ENCODE results near the gene HLCS.
"Not testable (repeated sequence)": the region's sequence is repeated elsewhere in the genome, so short reads cannot be mapped to it uniquely, and the experiment has no call there.

Gene HLCS

GRCh38 chr21:36995285-36995684, 28.8 kb upstream of the HLCS start:
- H3K4me3 ChIP-seq (ENCODE audit: low read length); H3K9ac ChIP-seq (ENCODE audit: low read length); H3K9me3 ChIP-seq (ENCODE audit: control insufficient read depth, low read depth, low read length); H3K27ac ChIP-seq (ENCODE audit: low read length); H3K36me3 ChIP-seq (ENCODE audit: control insufficient read depth, low read depth, low read length): not testable (repeated sequence)
- H3K4me1 ChIP-seq (ENCODE audit: control insufficient read depth, low read depth, low read length), result peaks cover 13% of the 10 kb centered on the region
- H3K27me3 ChIP-seq (ENCODE audit: control insufficient read depth, insufficient read depth, low read length), result peaks cover 17% of the 10 kb centered on the region

GRCh38 chr21:36994501-36995158, 28.2 kb upstream of the HLCS start:
- no peak overlapping the region for H3K27ac ChIP-seq (ENCODE audit: low read length)
- H3K4me1 ChIP-seq (ENCODE audit: control insufficient read depth, low read depth, low read length), result peaks cover 13% of the 10 kb centered on the region
- no peak overlapping the region for H3K9ac ChIP-seq (ENCODE audit: low read length)
- H3K9me3 ChIP-seq (ENCODE audit: control insufficient read depth, low read depth, low read length), result no peaks in the 10 kb centered on the region
- H3K36me3 ChIP-seq (ENCODE audit: control insufficient read depth, low read depth, low read length), result no peaks in the 10 kb centered on the region
- H3K4me3 ChIP-seq (ENCODE audit: low read length), result no peak overlapping the region
- H3K27me3 ChIP-seq (ENCODE audit: control insufficient read depth, insufficient read depth, low read length), result peaks cover 17% of the 10 kb centered on the region

GRCh38 chr21:36992671-36993070, 26.2 kb upstream of the HLCS start:
- no peak overlapping the region for H3K27ac ChIP-seq (ENCODE audit: low read length)
- no peaks in the 10 kb centered on the region for H3K36me3 ChIP-seq (ENCODE audit: control insufficient read depth, low read depth, low read length)
- H3K9ac ChIP-seq (ENCODE audit: low read length), result no peak overlapping the region
- H3K4me3 ChIP-seq (ENCODE audit: low read length), result no peak overlapping the region
- peaks cover 17% of the 10 kb centered on the region for H3K27me3 ChIP-seq (ENCODE audit: control insufficient read depth, insufficient read depth, low read length)
- H3K9me3 ChIP-seq (ENCODE audit: control insufficient read depth, low read depth, low read length), result no peaks in the 10 kb centered on the region
- peaks cover 13% of the 10 kb centered on the region for H3K4me1 ChIP-seq (ENCODE audit: control insufficient read depth, low read depth, low read length)

GRCh38 chr21:36990508-36991205, 24.2 kb upstream of the HLCS start:
- Histone ChIP-seq H3K27ac (ENCODE audit: low read length) (no peak overlapping the region), H3K4me3 (ENCODE audit: low read length) (peak overlapping the region; percentile 68), H3K27me3 (ENCODE audit: control insufficient read depth, insufficient read depth, low read length) (peaks cover 17% of the 10 kb centered on the region), H3K9ac (ENCODE audit: low read length) (peak overlapping the region; percentile 60), H3K36me3 (ENCODE audit: control insufficient read depth, low read depth, low read length) (no peaks in the 10 kb centered on the region), H3K9me3 (ENCODE audit: control insufficient read depth, low read depth, low read length) (no peaks in the 10 kb centered on the region), H3K4me1 (ENCODE audit: control insufficient read depth, low read depth, low read length) (peaks cover 13% of the 10 kb centered on the region)

GRCh38 chr21:36989699-36990507, 23.4 kb upstream of the HLCS start:
- Histone ChIP-seq H3K9me3 (ENCODE audit: control insufficient read depth, low read depth, low read length) (no peaks in the 10 kb centered on the region), H3K27ac (ENCODE audit: low read length) (no peak overlapping the region), H3K36me3 (ENCODE audit: control insufficient read depth, low read depth, low read length) (no peaks in the 10 kb centered on the region), H3K4me1 (ENCODE audit: control insufficient read depth, low read depth, low read length) (peaks cover 13% of the 10 kb centered on the region), H3K9ac (ENCODE audit: low read length) (peak overlapping the region; percentile 60), H3K27me3 (ENCODE audit: control insufficient read depth, insufficient read depth, low read length) (peaks cover 17% of the 10 kb centered on the region), H3K4me3 (ENCODE audit: low read length) (peak overlapping the region; percentile 68)

- Histone ChIP-seq H3K4me1 (ENCODE audit: control insufficient read depth, low read depth, low read length) (peaks cover 13% of the 10 kb centered on the region), H3K9ac (ENCODE audit: low read length) (peak overlapping the region; percentile 60), H3K27me3 (ENCODE audit: control insufficient read depth, insufficient read depth, low read length) (peaks cover 17% of the 10 kb centered on the region), H3K4me3 (ENCODE audit: low read length) (peak overlapping the region; percentile 68)
- not testable (repeated sequence) for H3K27ac ChIP-seq (ENCODE audit: low read length); H3K36me3 ChIP-seq (ENCODE audit: control insufficient read depth, low read depth, low read length); H3K9me3 ChIP-seq (ENCODE audit: control insufficient read depth, low read depth, low read length)
These were observed 22.8 kb upstream of the HLCS start for GRCh38 chr21:36989199-36989698.

GRCh38 chr21:36988536-36988935, 22.1 kb upstream of the HLCS start:
- Histone ChIP-seq H3K9ac (ENCODE audit: low read length) (no peak overlapping the region), H3K4me1 (ENCODE audit: control insufficient read depth, low read depth, low read length) (peaks cover 13% of the 10 kb centered on the region), H3K27ac (ENCODE audit: low read length) (no peak overlapping the region), H3K9me3 (ENCODE audit: control insufficient read depth, low read depth, low read length) (no peaks in the 10 kb centered on the region), H3K27me3 (ENCODE audit: control insufficient read depth, insufficient read depth, low read length) (peaks cover 17% of the 10 kb centered on the region), H3K4me3 (ENCODE audit: low read length) (no peak overlapping the region), H3K36me3 (ENCODE audit: control insufficient read depth, low read depth, low read length) (no peaks in the 10 kb centered on the region)

GRCh38 chr21:36987845-36988244, 21.4 kb upstream of the HLCS start:
- Histone ChIP-seq H3K36me3 (ENCODE audit: control insufficient read depth, low read depth, low read length) (no peaks in the 10 kb centered on the region), H3K27me3 (ENCODE audit: control insufficient read depth, insufficient read depth, low read length) (peaks cover 17% of the 10 kb centered on the region), H3K4me3 (ENCODE audit: low read length) (no peak overlapping the region), H3K9ac (ENCODE audit: low read length) (no peak overlapping the region), H3K9me3 (ENCODE audit: control insufficient read depth, low read depth, low read length) (no peaks in the 10 kb centered on the region), H3K4me1 (ENCODE audit: control insufficient read depth, low read depth, low read length) (peaks cover 13% of the 10 kb centered on the region), H3K27ac (ENCODE audit: low read length) (no peak overlapping the region)

GRCh38 chr21:36985751-36986594, 19.5 kb upstream of the HLCS start:
- Histone ChIP-seq H3K27ac (ENCODE audit: low read length) (no peak overlapping the region), H3K9me3 (ENCODE audit: control insufficient read depth, low read depth, low read length) (no peaks in the 10 kb centered on the region), H3K27me3 (ENCODE audit: control insufficient read depth, insufficient read depth, low read length) (peaks cover 20% of the 10 kb centered on the region), H3K4me3 (ENCODE audit: low read length) (no peak overlapping the region), H3K9ac (ENCODE audit: low read length) (no peak overlapping the region), H3K36me3 (ENCODE audit: control insufficient read depth, low read depth, low read length) (no peaks in the 10 kb centered on the region), H3K4me1 (ENCODE audit: control insufficient read depth, low read depth, low read length) (peaks cover 7% of the 10 kb centered on the region)

- Histone ChIP-seq H3K9ac (ENCODE audit: low read length) (no peak overlapping the region), H3K27ac (ENCODE audit: low read length) (no peak overlapping the region), H3K36me3 (ENCODE audit: control insufficient read depth, low read depth, low read length) (no peaks in the 10 kb centered on the region), H3K4me3 (ENCODE audit: low read length) (no peak overlapping the region), H3K27me3 (ENCODE audit: control insufficient read depth, insufficient read depth, low read length) (peaks cover 30% of the 10 kb centered on the region), H3K4me1 (ENCODE audit: control insufficient read depth, low read depth, low read length) (no peaks in the 10 kb centered on the region), H3K9me3 (ENCODE audit: control insufficient read depth, low read depth, low read length) (no peaks in the 10 kb centered on the region)
These were observed 15.7 kb upstream of the HLCS start for GRCh38 chr21:36981977-36982700.

Measured in iPS-18a (cell line).